Neural progenitor cell (in vitro differentiated cells): ENCODE data around the gene THUMPD2.

Experiments used
- CTCF ChIP-seq: fragments of 200-600 bp; sonication (generic); IDR thresholded peaks from 2 replicates; pipeline ENCODE4 v1.5.1; 2017; ENCODE audit warnings: antibody characterized with exemption, mild to moderate bottlenecking
- EZH2 ChIP-seq: fragments of 200-600 bp; sonication (generic); IDR thresholded peaks from 2 replicates; pipeline ENCODE4 v1.6.1; 2017; ENCODE audit warnings: antibody characterized with exemption, mild to moderate bottlenecking, moderate library complexity
- EZH2phosphoT487 ChIP-seq: fragments of 200-600 bp; sonication (generic); IDR thresholded peaks from 2 replicates; pipeline ENCODE4 v1.6.1; 2017; ENCODE audit warnings: antibody characterized with exemption

- TF ChIP-seq CTCF: no peak
- no peak for TF ChIP-seq EZH2phosphoT487
- TF ChIP-seq EZH2: no peak
Observed at GRCh38 chr2:39778233-39778632, 825 bp downstream of the THUMPD2 start.
